HG02938 (cell line): ENCODE measurements around the gene CGB8.
"Not testable (repeated sequence)": the region's sequence is repeated elsewhere in the genome, so short reads cannot be mapped to it uniquely, and the experiment has no call there.

Source experiments
- ATAC-seq: cut with Tn5 transposase; IDR thresholded peaks from one replicate; pipeline ENCODE4 v1.9.1; 2021; ENCODE audit warnings: mild to moderate bottlenecking, moderate library complexity; ENCODE audit not compliant: unreplicated experiment

CGB8 gene

GRCh38 chr19:49031642-49032301 lies 17.1 kb downstream of the CGB8 start, which contains the start of gene CGB2:
Gene CGB2, plus strand, starts transcription at chr19:49031890. Its CDS starts 206 bp downstream, at chr19:49032096.
- ATAC-seq = not testable (repeated sequence)

- not testable (repeated sequence) for ATAC-seq
These were observed 18.6 kb downstream of the CGB8 start for GRCh38 chr19:49030323-49030722.

GRCh38 chr19:49029749-49030148 lies 19.2 kb downstream of the CGB8 start:
- ATAC-seq = not testable (repeated sequence)

GRCh38 chr19:49028686-49029085 lies 20.2 kb downstream of the CGB8 start:
- not testable (repeated sequence) for ATAC-seq

GRCh38 chr19:49025599-49025998 lies 23.3 kb downstream of the CGB8 start:
- ATAC-seq = not testable (repeated sequence)

- not testable (repeated sequence) for ATAC-seq
These were observed 23.8 kb downstream of the CGB8 start for GRCh38 chr19:49025088-49025487.

- ATAC-seq = not testable (repeated sequence)
These were observed 24.7 kb downstream of the CGB8 start, which contains the start of gene CGB3 for GRCh38 chr19:49024233-49024632. Gene CGB3, minus strand, starts transcription at chr19:49024333. Its CDS starts 362 bp downstream, at chr19:49023971.

GRCh38 chr19:49022116-49022515 lies 26.8 kb downstream of the CGB8 start:
- no peak for ATAC-seq

- ATAC-seq = no peak
These were observed 27.7 kb downstream of the CGB8 start for GRCh38 chr19:49020931-49021895.

GRCh38 chr19:49020342-49020741 lies 28.6 kb downstream of the CGB8 start:
- ATAC-seq = no peak

- ATAC-seq = no peak
These were observed 29.5 kb downstream of the CGB8 start for GRCh38 chr19:49019242-49019932.

- not testable (repeated sequence) for ATAC-seq
These were observed 30.3 kb downstream of the CGB8 start for GRCh38 chr19:49018388-49019241.

GRCh38 chr19:49017666-49018351 lies 31.1 kb downstream of the CGB8 start:
- no peak for ATAC-seq

- ATAC-seq = no peak
These were observed 31.8 kb downstream of the CGB8 start, which contains the start of gene LHB for GRCh38 chr19:49017041-49017665. Gene LHB, minus strand, starts transcription at chr19:49017091. Its CDS starts 10 bp downstream, at chr19:49017081.

GRCh38 chr19:49016067-49016839 lies 32.7 kb downstream of the CGB8 start:
- no peak for ATAC-seq

- no peak for ATAC-seq
These were observed 34.0 kb downstream of the CGB8 start for GRCh38 chr19:49014870-49015255.

GRCh38 chr19:49014123-49014869 lies 34.6 kb downstream of the CGB8 start:
- ATAC-seq = no peak
